ENCODE data around the gene MAP4. TPM values are rescaled to one million over a fixed set of nuclear protein-coding genes. Genes with fewer than 3 reads are reported as not detected.
"Not testable (repeated sequence)": the region's sequence is repeated elsewhere in the genome, so short reads cannot be mapped to it uniquely, and the experiment has no call there.

The MAP4 gene
- polyA plus RNA-seq, 5 donors: 160 to 181 (median 175) TPM

- no peak for DNase-seq
These were observed 169.0 kb downstream of the MAP4 start for GRCh38 chr3:47847260-47847659.

- no peak for DNase-seq
These were observed 169.4 kb downstream of the MAP4 start for GRCh38 chr3:47846880-47847248.

- no peak for DNase-seq
These were observed 169.9 kb downstream of the MAP4 start for GRCh38 chr3:47846186-47846879.

- DNase-seq: no peak
These were observed 174.3 kb downstream of the MAP4 start for GRCh38 chr3:47841786-47842349.

- no peak for DNase-seq
These were observed 177.7 kb downstream of the MAP4 start for GRCh38 chr3:47838503-47838902.

- DNase-seq: no peak
These were observed 179.2 kb downstream of the MAP4 start for GRCh38 chr3:47836986-47837385.

GRCh38 chr3:47829482-47829881, 186.7 kb downstream of the MAP4 start:
- not testable (repeated sequence) for DNase-seq

- DNase-seq: no peak
These were observed 190.6 kb downstream of the MAP4 start for GRCh38 chr3:47825590-47825989.

- DNase-seq: peak; percentile 78 to 81
These were observed 191.4 kb downstream of the MAP4 start for GRCh38 chr3:47824541-47825473.

GRCh38 chr3:47817609-47818008, 198.6 kb downstream of the MAP4 start:
- DNase-seq: no peak

GRCh38 chr3:47813551-47814177, 202.6 kb downstream of the MAP4 start:
- DNase-seq: no peak

GRCh38 chr3:47804577-47804976, 211.6 kb downstream of the MAP4 start:
- DNase-seq: no peak

- no peak for DNase-seq
These were observed 212.7 kb downstream of the MAP4 start for GRCh38 chr3:47803480-47804025.

- peak; percentile 84 to 87 for DNase-seq
These were observed 213.3 kb downstream of the MAP4 start, which contains the start of gene DHX30 for GRCh38 chr3:47802734-47803479. TSS of gene DHX30 (plus strand) at chr3:47803138. CDS start at chr3:47810684, 7,546 bp downstream.

Other genes starting within 250 kb of the MAP4 start
- 100 to 1,000 TPM in 2 of 5 donors, 10 to 100 TPM in 3; 77.1 to 103 (median 98.2) TPM for gene SMARCC1, start 234.5 kb downstream of the MAP4 start, polyA plus RNA-seq (ENCODE audit: insufficient read depth in 1 of 5, insufficient read length in 5 of 5, low replicate concordance in 1 of 5)
- gene DHX30, start 213.3 kb downstream of the MAP4 start, polyA plus RNA-seq (ENCODE audit: insufficient read depth in 1 of 5, insufficient read length in 5 of 5, low replicate concordance in 1 of 5): 10 to 100 TPM; 47.3 to 65.2 (median 58.9) TPM
- gene CDC25A, start 172.0 kb upstream of the MAP4 start, polyA plus RNA-seq (ENCODE audit: insufficient read depth in 1 of 5, insufficient read length in 5 of 5, low replicate concordance in 1 of 5): 10 to 100 TPM in 1 of 5 donors, 1 to 10 TPM in 4; 6.0 to 10.3 (median 7.5) TPM
- 1 to 10 TPM in 4 of 5 donors, under 1 TPM in 1; 0.79 to 2.2 (median 1.6) TPM for gene CAMP, start 207.1 kb upstream of the MAP4 start, polyA plus RNA-seq (ENCODE audit: insufficient read depth in 1 of 5, insufficient read length in 5 of 5, low replicate concordance in 1 of 5)
- gene ZNF589, start 224.7 kb upstream of the MAP4 start, polyA plus RNA-seq (ENCODE audit: insufficient read depth in 1 of 5, insufficient read length in 5 of 5, low replicate concordance in 1 of 5): 10 to 100 TPM; 12.9 to 20.1 (median 16.9) TPM

All from right lung (tissue), 5 donors.